A549 (cell line): ENCODE measurements around the gene BRPF3. TPM values are rescaled to one million over a fixed set of nuclear protein-coding genes. Genes with fewer than 3 reads are reported as not detected.
A peak's percentile ranks its signal among the peaks of the same experiment; 100 is the strongest.

Source experiments
- ATAC-seq, 2 experiments: fragments of 200-7000 bp in 1 of 2; fragments of >200 bp in 1 of 2; cut with Nextera tagmentation in 1 of 2; cut with Tn5 transposase in 1 of 2; 3 replicates each; pipeline versions ENCODE4 v1.8.0 to v1.9.1; 2018 to 2020; ENCODE audit warnings: mild to moderate bottlenecking in 1 of 2, moderate library complexity in 1 of 2
- CTCF ChIA-PET: fragments of 300-600 bp; sonication (Branson Sonifier 250); formaldehyde crosslinking; extraction: SDS; loops from one replicate; lab custom pipeline; 2021; ENCODE audit warnings: antibody characterized with exemption, inconsistent platforms; lab: Yijun Ruan, JAX
- POLR2A ChIA-PET: fragments of 350-600 bp; formaldehyde crosslinking; extraction: SDS; loops from one replicate; lab custom pipeline; 2021; ENCODE audit warnings: antibody characterized with exemption, inconsistent platforms; lab: Yijun Ruan, JAX
- DNase-seq, 2 experiments: peaks; one replicate each; pipeline versions ENCODE4 v3.0.0 to v3.0.0-alpha.2; 2011 to 2016; ENCODE audit warnings: low read depth in 1 of 2, low spot score in 1 of 2
- FAIRE-seq: peaks from 2 replicates; lab custom pipeline; 2011; peaks lifted over from hg19 to GRCh38; lab: Jason Lieb, UNC
- H3K27ac ChIP-seq, 2 experiments: fragments of >200 bp; sonication (Bioruptor Twin); formaldehyde crosslinking; 3 replicates each; pipeline ENCODE4 v1.5.1; 2016 to 2017
- H3K4me1 ChIP-seq: fragments of >200 bp; sonication (Bioruptor Twin); formaldehyde crosslinking; 3 replicates; pipeline ENCODE4 v1.6.1; 2016
- H3K4me2 ChIP-seq: fragments of >200 bp; sonication (Bioruptor Twin); formaldehyde crosslinking; 3 replicates; pipeline ENCODE4 v1.6.1; 2016
- H3K4me3 ChIP-seq: fragments of >200 bp; sonication (Bioruptor Twin); formaldehyde crosslinking; 3 replicates; pipeline ENCODE4 v1.5.1; 2016
- H3K9me3 ChIP-seq: fragments of >200 bp; sonication (Bioruptor Twin); formaldehyde crosslinking; 3 replicates; pipeline ENCODE4 v1.6.1; 2016
- BHLHE40 ChIP-seq: IDR thresholded peaks from 2 replicates; pipeline ENCODE4 v1.6.1; 2012; ENCODE audit warnings: low read depth, low read length, inconsistent platforms
- CBX2 ChIP-seq: fragments of 200-600 bp; sonication (generic); IDR thresholded peaks from 2 replicates; pipeline ENCODE4 v1.6.1; 2016; ENCODE audit warnings: low read depth, mild to moderate bottlenecking, borderline replicate concordance
- CEBPB ChIP-seq, 2 experiments: fragments of >200 bp in 1 of 2; sonication (Bioruptor Twin) in 1 of 2; formaldehyde crosslinking in 1 of 2; IDR thresholded peaks; 2 replicates each; pipeline ENCODE4 v1.6.1; 2012 to 2016
- CHD2 ChIP-seq: fragments of 150-350 bp; IDR thresholded peaks from 2 replicates; pipeline ENCODE4 v1.6.1; 2014; ENCODE audit warnings: low read length; ENCODE audit not compliant: partially characterized antibody
- CHD4 ChIP-seq: fragments of 200-600 bp; sonication (generic); IDR thresholded peaks from 2 replicates; pipeline ENCODE4 v1.6.1; 2016; ENCODE audit warnings: antibody characterized with exemption, mild to moderate bottlenecking, borderline replicate concordance
- EHMT2 ChIP-seq: fragments of 200-600 bp; sonication (generic); IDR thresholded peaks from 2 replicates; pipeline ENCODE4 v1.6.1; 2016; ENCODE audit warnings: antibody characterized with exemption, low read depth, mild to moderate bottlenecking, moderate library complexity
- HDAC2 ChIP-seq: fragments of 200-600 bp; sonication (generic); IDR thresholded peaks from 2 replicates; pipeline ENCODE4 v1.6.1; 2016
- HEYL ChIP-seq: fragments of 250-450 bp; sonication (Bioruptor Pico); IDR thresholded peaks from 2 replicates; pipeline ENCODE4 v1.8.0; 2021; ENCODE audit warnings: mild to moderate bottlenecking, moderate library complexity
- JUN ChIP-seq, 2 experiments: fragments of >200 bp; sonication (Bioruptor Twin); formaldehyde crosslinking; IDR thresholded peaks; 2 replicates in 1 of 2; 3 replicates in 1 of 2; pipeline ENCODE4 v1.6.1; 2016 to 2017
- KDM5A ChIP-seq: fragments of 200-600 bp; sonication (generic); IDR thresholded peaks from 2 replicates; pipeline ENCODE4 v1.6.1; 2016; ENCODE audit warnings: antibody characterized with exemption, mild to moderate bottlenecking
- POLR2A ChIP-seq: IDR thresholded peaks from 2 replicates; pipeline ENCODE4 v1.6.1; 2012; ENCODE audit warnings: mild to moderate bottlenecking, low read length
- SMC3 ChIP-seq: fragments of >200 bp; sonication (Bioruptor Twin); formaldehyde crosslinking; IDR thresholded peaks from 3 replicates; pipeline ENCODE4 v1.6.1; 2018; ENCODE audit warnings: inconsistent platforms
- ZFP36 ChIP-seq: fragments of 450-650 bp; IDR thresholded peaks from 2 replicates; pipeline ENCODE4 v1.6.1; 2014; ENCODE audit warnings: borderline replicate concordance; ENCODE audit not compliant: partially characterized antibody
- ZNF302 ChIP-seq: fragments of 250-450 bp; sonication (Bioruptor Pico); IDR thresholded peaks from 2 replicates; pipeline ENCODE4 v1.9.0; 2021; ENCODE audit warnings: inconsistent platforms, mild to moderate bottlenecking, moderate library complexity
- ZSCAN20 ChIP-seq: fragments of 250-450 bp; sonication (Bioruptor Pico); IDR thresholded peaks from 2 replicates; pipeline ENCODE4 v1.8.0; 2022; ENCODE audit warnings: mild to moderate bottlenecking, moderate library complexity
- WGBS: methylation state at CpG from one replicate; pipeline ENCODE4 v1.1.6; 2017; ENCODE audit errors: missing lambda C conversion rate; 5-methylcytosine and 5-hydroxymethylcytosine counted together
- polyA plus RNA-seq, 4 experiments: library from polyadenylated mRNA; depleted of rRNA in 3 of 4; stranded (reverse); fragments of >200 nt; fragmentation: RNase III in 1 of 4; extraction: RNeasy Plus Mini Kit Qiagen cat#74134 plus additional on column Dnase treatment in 1 of 4; gene quantifications; 2 replicates in 3 of 4; 3 replicates in 1 of 4; pipeline ENCODE4 v1.2.3, GENCODE V29; 2011 to 2017
- TF ChIP-seq, protein P1 (sequence below): fragments of 250-450 bp; sonication (Bioruptor Pico); IDR thresholded peaks from 2 replicates; pipeline ENCODE4 v1.5.0; 2021; ENCODE audit warnings: mild to moderate bottlenecking, moderate library complexity, borderline replicate concordance
- TF ChIP-seq, protein P2 (sequence below): fragments of >200 bp; sonication (Bioruptor Twin); formaldehyde crosslinking; IDR thresholded peaks from 3 replicates; pipeline ENCODE4 v1.5.1; 2016
- TF ChIP-seq, protein P3 (sequence below): fragments of >200 bp; sonication (Bioruptor Twin); formaldehyde crosslinking; IDR thresholded peaks from 2 replicates; pipeline ENCODE4 v1.6.1; 2016
- TF ChIP-seq, protein P4 (sequence below): fragments of 450-650 bp; IDR thresholded peaks from 2 replicates; pipeline ENCODE4 v1.6.1; 2014; ENCODE audit warnings: antibody characterized with exemption

The BRPF3 gene
- polyA plus RNA-seq, 2 of the 4 experiments (the other 2 are of a cell fraction) = 9.8 to 11.2 TPM

DNA sequence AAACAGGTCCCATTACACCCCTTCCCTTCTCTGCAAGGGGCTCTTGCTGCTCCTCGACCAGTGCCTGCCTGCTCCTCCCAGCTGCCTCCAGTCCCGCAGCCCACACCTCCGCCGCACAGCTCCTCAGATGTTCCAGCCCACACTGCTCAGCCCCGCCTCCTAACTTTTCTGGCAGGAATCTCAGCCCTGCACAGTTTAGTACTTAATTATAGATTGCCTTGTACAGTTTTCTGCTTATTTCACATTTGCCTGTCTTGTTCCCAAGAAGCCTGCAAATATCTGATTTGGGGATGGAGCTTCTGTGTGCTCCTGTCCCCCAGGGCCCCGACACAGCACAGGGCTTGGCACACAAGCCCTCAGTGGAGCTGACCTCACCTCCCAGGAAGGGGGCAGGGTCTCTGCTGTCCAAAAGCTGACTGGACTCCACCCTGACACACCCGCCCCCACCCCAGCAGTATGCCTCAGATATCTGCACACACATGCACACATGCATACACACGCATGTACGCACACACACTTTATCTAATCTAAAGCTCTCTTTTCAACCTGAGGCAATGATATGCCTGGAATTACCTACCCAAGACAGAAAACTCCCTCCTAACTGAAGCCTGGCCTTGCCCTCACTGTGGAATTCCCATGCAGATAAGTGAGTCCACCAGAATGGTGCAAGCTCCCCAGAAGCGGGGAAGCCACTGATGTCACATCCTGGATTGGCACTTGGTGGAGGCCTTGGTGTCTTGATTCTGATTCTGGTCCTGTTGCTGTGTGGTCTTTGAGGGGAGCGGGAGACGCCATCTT, 72.1 kb downstream of the BRPF3 start:
- H3K4me1 ChIP-seq = no peaks in the 10 kb centered on the region

DNA sequence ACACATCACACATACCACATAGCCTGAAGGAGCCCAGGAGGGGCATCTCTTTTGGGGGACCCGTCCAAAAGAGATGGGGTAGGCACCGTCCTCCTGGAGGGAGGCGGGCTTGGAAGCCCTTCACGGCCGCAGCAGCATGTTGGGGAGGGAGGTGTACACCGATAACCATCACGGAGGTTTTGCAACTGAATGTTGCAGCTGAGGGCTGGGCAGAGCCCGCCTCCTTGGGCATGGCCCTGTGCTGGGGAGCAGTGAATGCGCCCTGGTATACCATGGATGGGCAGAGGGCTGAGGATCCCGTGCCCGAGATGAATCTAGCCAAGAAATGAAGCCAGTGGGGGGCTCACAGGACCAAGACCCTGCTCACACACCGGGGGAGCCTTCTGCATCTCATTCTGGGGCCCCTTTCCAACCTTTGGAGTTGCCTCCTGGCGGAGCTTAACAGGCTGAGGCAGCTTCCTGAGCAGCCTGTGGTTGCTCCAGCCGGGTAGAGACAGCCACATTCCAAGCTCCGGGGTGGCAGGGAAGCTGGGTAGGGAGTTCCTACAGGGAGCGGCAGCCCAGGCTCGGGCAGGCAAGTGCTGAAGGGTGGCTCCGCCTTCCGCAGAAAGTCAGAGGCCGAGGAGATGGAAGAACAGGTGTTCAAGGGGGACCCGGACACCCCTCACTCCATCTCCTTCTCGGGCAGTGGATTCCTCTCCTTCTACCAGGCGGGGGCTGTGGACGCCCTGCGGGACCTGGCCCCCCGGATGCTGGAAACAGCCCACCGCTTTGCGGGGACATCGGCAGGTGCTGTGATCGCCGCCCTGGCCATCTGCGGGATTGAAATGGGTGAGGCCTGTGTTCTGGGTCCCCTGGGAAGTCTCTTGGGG, 73.5 kb downstream of the BRPF3 start, which contains the start of gene PNPLA1:
TSS of gene PNPLA1 (plus strand) at position 227 of the 872 bp plus-strand sequence. CDS start at position 627, 400 bp downstream.
- H3K27ac ChIP-seq = no peak within 1 kb of the TSS
- TF ChIP-seq ZSCAN20 (CRISPR knock-in tag) (no peak), CEBPB (IDR thresholded peaks at IDR 0.05) (no peak), KDM5A (no peak), CHD2 (no peak), BHLHE40 (no peak), ZFP36 (no peak), HEYL (CRISPR knock-in tag) (no peak), EHMT2 (no peak), CBX2 (no peak), ZNF302 (CRISPR knock-in tag) (no peak), SMC3 (no peak)
- TF ChIP-seq, protein P1, sequence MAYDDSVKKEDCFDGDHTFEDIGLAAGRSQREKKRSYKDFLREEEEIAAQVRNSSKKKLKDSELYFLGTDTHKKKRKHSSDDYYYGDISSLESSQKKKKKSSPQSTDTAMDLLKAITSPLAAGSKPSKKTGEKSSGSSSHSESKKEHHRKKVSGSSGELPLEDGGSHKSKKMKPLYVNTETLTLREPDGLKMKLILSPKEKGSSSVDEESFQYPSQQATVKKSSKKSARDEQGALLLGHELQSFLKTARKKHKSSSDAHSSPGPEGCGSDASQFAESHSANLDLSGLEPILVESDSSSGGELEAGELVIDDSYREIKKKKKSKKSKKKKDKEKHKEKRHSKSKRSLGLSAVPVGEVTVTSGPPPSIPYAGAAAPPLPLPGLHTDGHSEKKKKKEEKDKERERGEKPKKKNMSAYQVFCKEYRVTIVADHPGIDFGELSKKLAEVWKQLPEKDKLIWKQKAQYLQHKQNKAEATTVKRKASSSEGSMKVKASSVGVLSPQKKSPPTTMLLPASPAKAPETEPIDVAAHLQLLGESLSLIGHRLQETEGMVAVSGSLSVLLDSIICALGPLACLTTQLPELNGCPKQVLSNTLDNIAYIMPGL (CRISPR knock-in tag) = no peak
- TF ChIP-seq, protein P2, sequence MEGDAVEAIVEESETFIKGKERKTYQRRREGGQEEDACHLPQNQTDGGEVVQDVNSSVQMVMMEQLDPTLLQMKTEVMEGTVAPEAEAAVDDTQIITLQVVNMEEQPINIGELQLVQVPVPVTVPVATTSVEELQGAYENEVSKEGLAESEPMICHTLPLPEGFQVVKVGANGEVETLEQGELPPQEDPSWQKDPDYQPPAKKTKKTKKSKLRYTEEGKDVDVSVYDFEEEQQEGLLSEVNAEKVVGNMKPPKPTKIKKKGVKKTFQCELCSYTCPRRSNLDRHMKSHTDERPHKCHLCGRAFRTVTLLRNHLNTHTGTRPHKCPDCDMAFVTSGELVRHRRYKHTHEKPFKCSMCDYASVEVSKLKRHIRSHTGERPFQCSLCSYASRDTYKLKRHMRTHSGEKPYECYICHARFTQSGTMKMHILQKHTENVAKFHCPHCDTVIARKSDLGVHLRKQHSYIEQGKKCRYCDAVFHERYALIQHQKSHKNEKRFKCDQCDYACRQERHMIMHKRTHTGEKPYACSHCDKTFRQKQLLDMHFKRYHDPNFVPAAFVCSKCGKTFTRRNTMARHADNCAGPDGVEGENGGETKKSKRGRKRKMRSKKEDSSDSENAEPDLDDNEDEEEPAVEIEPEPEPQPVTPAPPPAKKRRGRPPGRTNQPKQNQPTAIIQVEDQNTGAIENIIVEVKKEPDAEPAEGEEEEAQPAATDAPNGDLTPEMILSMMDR = no peak
- TF ChIP-seq, protein P3, sequence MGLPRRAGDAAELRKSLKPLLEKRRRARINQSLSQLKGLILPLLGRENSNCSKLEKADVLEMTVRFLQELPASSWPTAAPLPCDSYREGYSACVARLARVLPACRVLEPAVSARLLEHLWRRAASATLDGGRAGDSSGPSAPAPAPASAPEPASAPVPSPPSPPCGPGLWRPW = no peak
- no peak within 1 kb of the TSS for H3K4me2 ChIP-seq
- DNase-seq (no peak), FAIRE-seq (no peak), ATAC-seq (peak in 1 of 2 experiments; percentile 50; a peak in 3 of 6 replicates)
- 51% methylated on average over 21 of the region's 32 CpGs for WGBS
- CTCF ChIA-PET = interaction anchor here (0.9 kb wide), 1 partner anchor 32 kb away, joined by 3 read pairs; no protein-coding TSS in a partner anchor
- POLR2A ChIA-PET = no interaction called here
- no peaks in the 10 kb centered on the region for H3K4me1 ChIP-seq
- no peaks in the 10 kb centered on the region; the same call in 2 of the 3 replicates for H3K9me3 ChIP-seq
- H3K4me3 ChIP-seq = no peak within 1 kb of the TSS

More for the DNA sequence above, 72.1 kb downstream of the BRPF3 start:
- 85% methylated on average over 10 of the region's 12 CpGs for WGBS
- Histone ChIP-seq H3K27ac (no peak overlapping the region), H3K4me2 (no peak overlapping the region), H3K9me3 (no peaks in the 10 kb centered on the region; the same call in 2 of the 3 replicates), H3K4me3 (no peak overlapping the region)
- ChIA-PET POLR2A (no interaction called here), CTCF (interaction anchor here (0.8 to 2.8 kb wide), 4 partner anchors 17 to 34 kb away, joined by 3 to 7 read pairs (median 4); no protein-coding TSS in a partner anchor)
- FAIRE-seq (no peak), DNase-seq (no peak), ATAC-seq (no peak)
- TF ChIP-seq ZNF302 (CRISPR knock-in tag) (no peak), JUN (IDR thresholded peaks at IDR 0.05) (no peak), SMC3 (no peak), ZSCAN20 (CRISPR knock-in tag) (no peak), CHD4 (no peak), HDAC2 (no peak), POLR2A (no peak)
- TF ChIP-seq, protein P2 = no peak
- TF ChIP-seq, protein P4, sequence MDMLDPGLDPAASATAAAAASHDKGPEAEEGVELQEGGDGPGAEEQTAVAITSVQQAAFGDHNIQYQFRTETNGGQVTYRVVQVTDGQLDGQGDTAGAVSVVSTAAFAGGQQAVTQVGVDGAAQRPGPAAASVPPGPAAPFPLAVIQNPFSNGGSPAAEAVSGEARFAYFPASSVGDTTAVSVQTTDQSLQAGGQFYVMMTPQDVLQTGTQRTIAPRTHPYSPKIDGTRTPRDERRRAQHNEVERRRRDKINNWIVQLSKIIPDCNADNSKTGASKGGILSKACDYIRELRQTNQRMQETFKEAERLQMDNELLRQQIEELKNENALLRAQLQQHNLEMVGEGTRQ = no peak
